HUES64 (cell line): ENCODE results near the gene IL10.

ENCODE experiments used
- H3K27ac ChIP-seq: 2 replicates; pipeline ENCODE4 v1.7.0; 2013; ENCODE audit warnings: low read depth, low read length, inconsistent platforms
- H3K27me3 ChIP-seq: 2 replicates; pipeline ENCODE4 v1.6.1; 2013; ENCODE audit warnings: mild to moderate bottlenecking, low read length; ENCODE audit not compliant: insufficient read depth
- H3K36me3 ChIP-seq: 2 replicates; pipeline ENCODE4 v1.6.1; 2013; ENCODE audit warnings: mild to moderate bottlenecking, low read length; ENCODE audit not compliant: insufficient read depth
- H3K4me1 ChIP-seq: 2 replicates; pipeline ENCODE4 v1.6.1; 2013; ENCODE audit warnings: mild to moderate bottlenecking, low read length, moderate library complexity; ENCODE audit not compliant: insufficient read depth
- H3K4me3 ChIP-seq: 2 replicates; pipeline ENCODE4 v1.5.1; 2013; ENCODE audit warnings: mild to moderate bottlenecking, low read length, moderate library complexity
- H3K9ac ChIP-seq: 2 replicates; pipeline ENCODE4 v1.6.1; 2013; ENCODE audit warnings: mild to moderate bottlenecking, low read depth, low read length
- H3K9me3 ChIP-seq: 2 replicates; pipeline ENCODE4 v1.6.1; 2013; ENCODE audit warnings: low read depth, low read length; ENCODE audit not compliant: insufficient read depth
- WGBS: fragments of 150-250, 120-280 bp; methylation state at CpG from one replicate; pipeline ENCODE4 v1.1.7; 2013; ENCODE audit warnings: missing lambda C conversion rate; 5-methylcytosine and 5-hydroxymethylcytosine counted together

IL10 gene

DNA sequence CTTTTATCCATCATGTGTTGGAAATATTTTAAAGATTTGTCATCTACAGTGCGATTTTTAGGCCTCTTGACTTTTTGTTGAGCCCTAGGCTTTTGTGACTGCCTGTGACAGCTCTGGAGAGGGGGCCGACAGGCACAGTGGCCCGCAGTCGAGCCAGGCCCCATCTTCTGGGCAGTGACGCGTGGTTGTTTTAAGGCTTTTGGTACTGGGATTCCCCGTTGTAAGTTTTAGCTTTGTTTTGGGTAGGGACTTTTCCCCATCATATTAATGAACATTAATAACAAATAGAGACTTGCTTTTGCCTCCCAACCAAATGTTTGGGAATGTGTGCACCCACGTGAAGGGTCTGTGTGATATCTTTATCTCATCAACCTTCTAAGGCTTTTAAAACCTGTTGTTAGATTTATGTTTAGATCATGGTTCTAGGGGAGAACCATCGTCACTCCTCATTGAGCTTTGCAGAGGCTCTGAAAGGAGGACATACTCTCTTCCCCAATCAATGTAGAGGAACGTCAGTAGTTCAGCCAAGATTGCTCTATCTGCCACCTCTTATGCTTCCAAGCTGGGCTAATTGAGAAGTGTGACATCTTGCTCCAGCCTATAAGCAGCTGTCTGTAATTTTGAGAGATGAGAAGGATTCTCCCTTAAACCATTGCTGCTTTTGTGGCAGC is 53.0 kb downstream of the IL10 start:
- no peak overlapping the region for H3K27ac ChIP-seq
- no peak overlapping the region for H3K9ac ChIP-seq
- H3K4me3 ChIP-seq, result no peak overlapping the region
- H3K36me3 ChIP-seq, result no peaks in the 10 kb centered on the region
- H3K4me1 ChIP-seq, result peaks cover 14% of the 10 kb centered on the region
- 92% methylated on average over 9 of the region's 10 CpGs for WGBS
- no peaks in the 10 kb centered on the region for H3K27me3 ChIP-seq
- no peaks in the 10 kb centered on the region for H3K9me3 ChIP-seq

DNA sequence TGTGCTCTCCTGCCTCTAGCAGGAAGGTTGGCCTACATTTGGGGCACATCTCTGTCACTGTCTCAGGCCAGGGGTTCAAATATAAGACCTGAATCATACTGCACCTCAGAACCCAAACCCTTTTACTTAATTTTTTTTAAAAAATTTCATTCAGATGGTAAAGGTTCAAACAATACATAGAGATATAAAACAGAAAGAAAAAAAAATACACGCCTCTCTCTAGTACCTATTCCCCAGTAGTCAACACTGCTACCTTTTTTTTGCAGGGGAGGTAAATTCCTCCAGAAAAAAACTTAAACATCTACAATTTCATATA is 54.7 kb downstream of the IL10 start:
- H3K27me3 ChIP-seq, result no peaks in the 10 kb centered on the region
- H3K36me3 ChIP-seq, result no peaks in the 10 kb centered on the region
- no peak overlapping the region for H3K4me3 ChIP-seq
- no peaks in the 10 kb centered on the region for H3K4me1 ChIP-seq
- 100% methylated on average over 1 of the region's 1 CpG for WGBS
- no peak overlapping the region for H3K27ac ChIP-seq
- H3K9me3 ChIP-seq, result no peaks in the 10 kb centered on the region
- H3K9ac ChIP-seq, result no peak overlapping the region
